ENCODE results near the gene MATN1. TPM values are rescaled to one million over a fixed set of nuclear protein-coding genes. Genes with fewer than 3 reads are reported as not detected.
"Not testable (repeated sequence)": the region's sequence is repeated elsewhere in the genome, so short reads cannot be mapped to it uniquely, and the experiment has no call there.

The MATN1 gene
- polyA plus RNA-seq (ENCODE audit: insufficient read length), result 1.1 TPM

GRCh38 chr1:30723331-30723755 is at the start of gene MATN1:
TSS of gene MATN1 (minus strand) at chr1:30723585. CDS start at chr1:30723551, 34 bp downstream.
- DNase-seq, result no peak

GRCh38 chr1:30771005-30771404 is 47.6 kb upstream of the MATN1 start:
- DNase-seq, result no peak

- no peak for DNase-seq
Observed at GRCh38 chr1:30770150-30770549, 46.8 kb upstream of the MATN1 start.

GRCh38 chr1:30768830-30769718 is 45.7 kb upstream of the MATN1 start:
- DNase-seq, result no peak

- no peak for DNase-seq
Observed at GRCh38 chr1:30768159-30768829, 44.9 kb upstream of the MATN1 start.

GRCh38 chr1:30766948-30767347 is 43.6 kb upstream of the MATN1 start:
- not testable (repeated sequence) for DNase-seq

- DNase-seq, result no peak
Observed at GRCh38 chr1:30765556-30766434, 42.4 kb upstream of the MATN1 start.

- DNase-seq, result no peak
Observed at GRCh38 chr1:30764939-30765555, 41.7 kb upstream of the MATN1 start.

- no peak for DNase-seq
Observed at GRCh38 chr1:30764396-30764795, 41.0 kb upstream of the MATN1 start.

GRCh38 chr1:30763651-30764248 is 40.4 kb upstream of the MATN1 start:
- DNase-seq, result peak; percentile 46

GRCh38 chr1:30762930-30763650 is 39.7 kb upstream of the MATN1 start:
- DNase-seq, result no peak

GRCh38 chr1:30762152-30762929 is 39.0 kb upstream of the MATN1 start:
- DNase-seq, result no peak

- DNase-seq, result no peak
Observed at GRCh38 chr1:30761381-30762151, 38.2 kb upstream of the MATN1 start.

- peak; percentile 62 for DNase-seq
Observed at GRCh38 chr1:30760596-30761324, 37.4 kb upstream of the MATN1 start.

GRCh38 chr1:30759718-30760281 is 36.4 kb upstream of the MATN1 start:
- DNase-seq, result no peak

- no peak for DNase-seq
Observed at GRCh38 chr1:30758785-30759380, 35.5 kb upstream of the MATN1 start.

GRCh38 chr1:30758121-30758688 is 34.8 kb upstream of the MATN1 start:
- no peak for DNase-seq

Data from hindlimb muscle (tissue), 1 donor.